Chondrocyte (in vitro differentiated cells): Measurements from ENCODE around the gene SPTBN4. TPM values are rescaled to one million over a fixed set of nuclear protein-coding genes. Genes with fewer than 3 reads are reported as not detected.

ENCODE experiments used
- DNase-seq: peaks from one replicate; pipeline ENCODE4 v3.0.0; 2021; ENCODE audit warnings: mixed read lengths, low spot score
- H3K27ac Mint-ChIP-seq: one replicate; pipeline ENCODE4 v1.8.0; 2021; ENCODE audit warnings: mild to moderate bottlenecking, moderate library complexity, mixed read lengths; ENCODE audit not compliant: unreplicated experiment
- H3K27me3 Mint-ChIP-seq: 2 replicates; pipeline ENCODE4 v1.8.0; 2021; ENCODE audit warnings: low read depth, mixed read lengths
- H3K36me3 Mint-ChIP-seq: 2 replicates; pipeline ENCODE4 v1.8.0; 2021; ENCODE audit warnings: low read depth, mixed read lengths
- H3K4me1 Mint-ChIP-seq: 2 replicates; pipeline ENCODE4 v1.8.0; 2021; ENCODE audit warnings: low read depth, mild to moderate bottlenecking, mixed read lengths
- H3K4me3 Mint-ChIP-seq: one replicate; pipeline ENCODE4 v1.8.0; 2021; ENCODE audit warnings: mild to moderate bottlenecking, moderate library complexity, mixed read lengths; ENCODE audit not compliant: unreplicated experiment
- H3K9me3 Mint-ChIP-seq: 2 replicates; pipeline ENCODE4 v1.8.0; 2021; ENCODE audit warnings: low read depth, mixed read lengths
- total RNA-seq: library from RNA; stranded (reverse); gene quantifications from 3 replicates; pipeline ENCODE4 v1.2.1, GENCODE V29; 2021
- TF ChIP-seq, protein P1 (sequence below): fragments of 200-600 bp; sonication (generic); IDR thresholded peaks from 2 replicates; pipeline ENCODE4 v1.5.0; 2021; ENCODE audit warnings: antibody characterized with exemption, mild to moderate bottlenecking, moderate library complexity

The SPTBN4 gene
- total RNA-seq, 1 donor from 2014 or later = 2.5 TPM

DNA sequence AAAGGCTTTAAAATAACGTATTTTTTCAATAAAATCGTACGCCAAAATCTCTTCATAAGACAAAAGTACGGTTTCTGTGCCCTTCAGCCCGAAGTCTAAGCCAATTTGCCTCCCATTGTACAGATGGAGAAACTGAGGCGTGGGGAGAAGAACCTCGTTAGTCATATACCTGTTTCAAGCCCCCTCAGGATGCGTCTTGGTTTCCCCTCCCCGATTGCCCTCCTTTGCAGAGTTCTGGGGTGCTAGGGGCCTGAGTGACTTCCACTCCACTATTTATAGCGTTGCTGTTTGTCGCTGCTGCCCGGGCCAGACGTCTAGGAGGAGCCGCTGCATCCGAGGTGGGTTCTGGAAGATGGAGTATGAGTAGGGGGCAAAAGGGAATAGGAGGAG lies 132.1 kb downstream of the SPTBN4 start:
- Mint-ChIP-seq H3K36me3 (no peaks in the 10 kb centered on the region), H3K4me3 (no peak overlapping the region), H3K27me3 (peaks cover 3% of the 10 kb centered on the region), H3K4me1 (peaks cover 48% of the 10 kb centered on the region), H3K27ac (no peak overlapping the region), H3K9me3 (no peaks in the 10 kb centered on the region)
- DNase-seq = no peak
- TF ChIP-seq, protein P1, sequence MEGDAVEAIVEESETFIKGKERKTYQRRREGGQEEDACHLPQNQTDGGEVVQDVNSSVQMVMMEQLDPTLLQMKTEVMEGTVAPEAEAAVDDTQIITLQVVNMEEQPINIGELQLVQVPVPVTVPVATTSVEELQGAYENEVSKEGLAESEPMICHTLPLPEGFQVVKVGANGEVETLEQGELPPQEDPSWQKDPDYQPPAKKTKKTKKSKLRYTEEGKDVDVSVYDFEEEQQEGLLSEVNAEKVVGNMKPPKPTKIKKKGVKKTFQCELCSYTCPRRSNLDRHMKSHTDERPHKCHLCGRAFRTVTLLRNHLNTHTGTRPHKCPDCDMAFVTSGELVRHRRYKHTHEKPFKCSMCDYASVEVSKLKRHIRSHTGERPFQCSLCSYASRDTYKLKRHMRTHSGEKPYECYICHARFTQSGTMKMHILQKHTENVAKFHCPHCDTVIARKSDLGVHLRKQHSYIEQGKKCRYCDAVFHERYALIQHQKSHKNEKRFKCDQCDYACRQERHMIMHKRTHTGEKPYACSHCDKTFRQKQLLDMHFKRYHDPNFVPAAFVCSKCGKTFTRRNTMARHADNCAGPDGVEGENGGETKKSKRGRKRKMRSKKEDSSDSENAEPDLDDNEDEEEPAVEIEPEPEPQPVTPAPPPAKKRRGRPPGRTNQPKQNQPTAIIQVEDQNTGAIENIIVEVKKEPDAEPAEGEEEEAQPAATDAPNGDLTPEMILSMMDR = peak; percentile 12

DNA sequence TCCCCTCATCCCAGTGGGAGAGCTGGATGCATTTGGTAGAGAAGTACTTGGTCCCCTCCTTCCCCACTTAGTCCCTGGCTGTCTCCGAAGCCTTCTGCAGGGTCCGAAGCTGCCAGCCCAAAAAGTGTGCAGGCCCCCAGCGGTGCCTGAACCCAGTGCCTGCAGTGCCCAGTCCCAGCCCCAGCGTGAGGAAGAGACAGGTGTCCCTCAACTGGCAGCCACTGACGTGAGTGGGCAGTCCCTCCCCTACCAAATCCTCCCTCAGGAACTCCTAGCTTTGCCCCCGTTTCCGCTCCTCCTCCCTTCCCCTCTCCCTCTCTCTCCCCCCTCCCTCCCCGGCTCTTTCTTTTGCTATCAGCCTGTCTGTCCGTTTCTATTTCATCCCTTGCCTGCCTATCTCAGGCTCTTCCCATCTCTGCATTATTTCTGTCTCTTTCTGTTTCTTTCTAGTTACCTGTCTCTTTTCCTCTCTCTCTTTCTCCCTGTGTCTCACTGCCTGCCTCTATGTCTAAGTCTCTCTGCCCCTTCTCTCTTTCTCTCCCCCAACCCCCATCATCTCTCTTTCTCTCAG lies 132.6 kb downstream of the SPTBN4 start:
- Mint-ChIP-seq H3K4me3 (no peak overlapping the region), H3K27me3 (peaks cover 3% of the 10 kb centered on the region), H3K27ac (peak overlapping the region; percentile 46), H3K36me3 (no peaks in the 10 kb centered on the region), H3K9me3 (no peaks in the 10 kb centered on the region), H3K4me1 (peaks cover 49% of the 10 kb centered on the region)
- DNase-seq = no peak
- TF ChIP-seq, protein P1 = no peak

DNA sequence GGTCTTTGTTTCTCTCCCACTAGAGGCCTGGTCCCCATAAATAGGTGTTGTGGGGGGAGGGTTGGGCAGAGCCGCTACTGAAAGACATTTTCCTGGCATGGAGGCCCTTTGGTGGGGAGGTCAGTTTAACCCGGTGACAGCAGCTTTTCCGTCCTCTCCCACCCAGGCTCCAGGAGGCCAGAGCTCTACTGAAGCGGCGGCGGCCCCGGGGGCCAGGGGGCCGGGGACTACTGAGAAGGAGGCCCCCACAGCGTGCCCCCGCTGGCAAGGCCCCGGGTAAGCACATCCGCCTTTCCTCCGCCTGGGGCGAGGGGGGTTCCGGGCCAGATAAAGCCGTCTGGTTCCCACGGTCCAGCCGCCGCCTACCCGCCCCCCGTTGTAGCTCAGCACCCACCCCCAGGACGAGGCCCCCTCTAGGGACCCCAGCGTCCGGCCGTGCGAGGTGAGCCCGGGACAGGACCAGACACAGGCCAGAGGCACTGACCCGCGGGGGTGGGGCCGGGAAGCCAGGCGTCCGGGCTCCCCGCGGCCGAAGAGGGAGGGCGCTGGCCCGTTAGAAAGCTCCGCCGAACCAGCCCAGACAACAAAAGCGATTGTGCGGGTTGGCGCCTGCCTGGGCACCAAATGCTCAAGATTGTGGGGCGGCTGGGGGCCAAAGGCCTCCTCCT lies 133.2 kb downstream of the SPTBN4 start:
- Mint-ChIP-seq H3K4me3 (no peak overlapping the region), H3K4me1 (peaks cover 48% of the 10 kb centered on the region), H3K36me3 (no peaks in the 10 kb centered on the region), H3K27ac (no peak overlapping the region), H3K9me3 (no peaks in the 10 kb centered on the region), H3K27me3 (peaks cover 3% of the 10 kb centered on the region)
- TF ChIP-seq, protein P1 = no peak
- DNase-seq = no peak

DNA sequence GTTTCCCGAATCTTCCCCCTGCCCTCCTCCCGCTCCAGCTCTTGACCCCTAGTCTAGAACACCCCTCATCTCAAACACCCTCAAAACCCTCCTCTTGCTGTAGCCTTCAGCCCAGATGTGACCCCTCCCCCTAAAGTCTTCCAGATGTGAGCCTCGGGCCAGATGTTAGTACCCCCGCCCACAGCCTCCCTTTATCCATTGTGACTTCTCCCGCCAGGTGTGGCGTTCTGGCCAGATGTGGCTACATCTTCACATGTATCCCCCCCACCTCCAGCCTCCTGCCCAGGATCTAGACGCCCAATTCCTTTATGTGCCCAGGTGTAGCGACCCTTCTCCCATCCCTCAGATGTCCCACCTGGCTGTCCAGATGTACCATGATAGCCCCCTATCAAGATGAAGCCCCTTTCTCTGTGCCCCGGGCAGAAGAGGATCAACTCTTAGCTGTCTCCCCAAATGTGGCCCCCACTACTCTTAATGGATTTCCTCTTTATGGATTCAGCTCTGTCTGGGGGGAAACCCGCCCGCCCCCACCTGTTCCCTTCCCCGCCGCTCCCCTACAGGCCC lies 133.9 kb downstream of the SPTBN4 start:
- no peak for DNase-seq
- TF ChIP-seq, protein P1 = no peak
- Mint-ChIP-seq H3K9me3 (no peaks in the 10 kb centered on the region), H3K36me3 (no peaks in the 10 kb centered on the region), H3K4me1 (peaks cover 53% of the 10 kb centered on the region), H3K27ac (no peak overlapping the region), H3K4me3 (peak overlapping the region; percentile 50), H3K27me3 (peaks cover 3% of the 10 kb centered on the region)

DNA sequence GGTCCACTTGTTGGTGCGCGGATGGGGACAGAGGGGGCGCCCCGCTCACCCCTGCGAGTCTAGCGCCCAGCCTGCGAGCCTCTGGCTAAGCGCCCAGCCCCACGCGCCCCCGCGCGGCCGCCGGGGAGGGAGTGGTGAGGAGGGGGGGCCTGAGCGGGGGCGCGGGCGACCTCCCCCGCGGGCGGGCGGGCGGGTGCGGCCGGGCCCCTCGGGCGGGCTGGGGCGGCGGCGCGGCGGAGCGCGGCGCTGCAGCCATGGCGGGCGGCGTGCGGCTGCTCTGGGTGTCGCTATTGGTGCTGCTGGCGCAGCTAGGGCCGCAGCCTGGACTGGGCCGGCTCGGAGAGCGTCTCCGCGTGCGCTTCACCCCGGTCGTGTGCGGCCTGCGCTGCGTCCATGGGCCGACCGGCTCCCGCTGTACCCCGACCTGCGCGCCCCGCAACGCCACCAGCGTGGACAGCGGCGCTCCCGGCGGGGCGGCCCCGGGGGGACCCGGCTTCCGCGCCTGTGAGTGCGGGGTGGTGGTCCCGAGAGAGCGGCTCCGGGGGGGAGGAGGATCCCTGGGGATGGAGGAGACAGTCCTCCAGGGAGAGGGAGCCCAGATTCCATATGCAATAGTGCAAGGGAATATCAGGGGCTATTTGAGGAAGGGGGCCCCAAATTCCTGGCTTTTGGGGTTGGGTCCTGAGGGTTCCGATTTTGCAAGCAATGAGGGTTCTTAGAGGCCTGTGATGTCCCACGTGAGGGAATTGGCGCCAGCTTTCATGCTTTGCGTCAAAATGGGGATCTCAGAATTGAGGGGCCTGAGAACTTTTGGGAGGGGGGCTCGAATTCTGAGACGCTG lies 134.6 kb downstream of the SPTBN4 start, which contains the start of gene LTBP4:
Gene LTBP4 (plus strand): TSS at position 236 of the 841 bp plus-strand sequence. CDS start 19 bp downstream, at position 255.
- Mint-ChIP-seq H3K4me1 (peaks cover 59% of the 10 kb centered on the region), H3K36me3 (no peaks in the 10 kb centered on the region), H3K27me3 (peaks cover 3% of the 10 kb centered on the region), H3K4me3 (peak within 1 kb of the TSS; percentile 73), H3K27ac (no peak within 1 kb of the TSS), H3K9me3 (no peaks in the 10 kb centered on the region)
- no peak for DNase-seq
- TF ChIP-seq, protein P1 = peak; percentile 23
